H1 (cell line): ENCODE data around the gene PRKN. TPM values are rescaled to one million over a fixed set of nuclear protein-coding genes. Genes with fewer than 3 reads are reported as not detected.

ENCODE experiments used
- CTCF ChIA-PET: fragments of 300-600 bp; sonication (Branson Sonifier 250); formaldehyde crosslinking; loops from one replicate; lab custom pipeline; 2021; ENCODE audit not compliant: partially characterized antibody; lab: Charles Lee
- POLR2A ChIA-PET: fragments of 300-600 bp; sonication (Branson Sonifier 250); formaldehyde crosslinking; loops from one replicate; lab custom pipeline; 2021; ENCODE audit warnings: inconsistent platforms; ENCODE audit not compliant: partially characterized antibody; lab: Charles Lee
- DNase-seq, 2 experiments: peaks; one replicate each; pipeline versions ENCODE4 v3.0.0 to v3.0.0-alpha.2; 2010 to 2022; ENCODE audit warnings: low spot score in 2 of 2, low read depth in 1 of 2, mixed read lengths in 1 of 2
- FAIRE-seq: peaks from 2 replicates; lab custom pipeline; 2011; peaks lifted over from hg19 to GRCh38; lab: Jason Lieb, UNC
- H2AFZ ChIP-seq: 2 replicates; pipeline ENCODE4 v1.8.1; 2012; ENCODE audit warnings: low read length, inconsistent platforms
- H2AK5ac ChIP-seq: 2 replicates; pipeline ENCODE4 v1.6.1; 2013; ENCODE audit warnings: low read depth, low read length
- H2BK120ac ChIP-seq: replicated peaks from 2 replicates; pipeline ENCODE3; 2013; ENCODE audit warnings: low read depth, low read length, inconsistent platforms
- H2BK12ac ChIP-seq: 2 replicates; pipeline ENCODE4 v1.6.1; 2013; ENCODE audit warnings: low read depth, low read length
- H2BK15ac ChIP-seq: 2 replicates; pipeline ENCODE4 v1.6.1; 2013; ENCODE audit warnings: low read length
- H2BK20ac ChIP-seq: 2 replicates; pipeline ENCODE4 v1.6.1; 2013; ENCODE audit warnings: low read length
- H2BK5ac ChIP-seq: 2 replicates; pipeline ENCODE4 v1.6.1; 2013; ENCODE audit warnings: low read depth, low read length
- H3K14ac ChIP-seq: 2 replicates; pipeline ENCODE4 v1.6.1; 2013; ENCODE audit warnings: inconsistent platforms; ENCODE audit not compliant: insufficient read length
- H3K18ac ChIP-seq: 2 replicates; pipeline ENCODE4 v1.6.1; 2013; ENCODE audit warnings: low read length; ENCODE audit errors: extremely low read depth
- H3K23ac ChIP-seq: 2 replicates; pipeline ENCODE4 v1.6.1; 2013; ENCODE audit warnings: inconsistent platforms; ENCODE audit not compliant: insufficient read length
- H3K23me2 ChIP-seq: 2 replicates; pipeline ENCODE4 v1.6.1; 2013; ENCODE audit warnings: low read depth, low read length
- H3K27ac ChIP-seq: 2 replicates; pipeline ENCODE4 v1.6.1; 2011; ENCODE audit warnings: low read depth, low read length, inconsistent platforms
- H3K27me3 ChIP-seq, 4 experiments: replicated peaks in 1 of 4; 1 replicate in 1 of 4; 2 replicates in 3 of 4; pipeline versions ENCODE4 v1.6.1 to v1.8.1; 2011 to 2013; ENCODE audit warnings: low read length in 3 of 4, mild to moderate bottlenecking in 3 of 4, inconsistent platforms in 2 of 4, mixed read lengths in 2 of 4, moderate library complexity in 1 of 4; ENCODE audit not compliant: control insufficient read depth in 3 of 4, insufficient read depth in 3 of 4; ENCODE audit errors: extremely low read depth in 1 of 4
- H3K36me3 ChIP-seq, 4 experiments: 2 replicates each; pipeline versions ENCODE4 v1.6.1 to v1.8.1; 2011 to 2013; ENCODE audit warnings: mild to moderate bottlenecking in 4 of 4, low read length in 3 of 4, moderate library complexity in 2 of 4, control low read depth in 1 of 4, inconsistent platforms in 1 of 4; ENCODE audit not compliant: insufficient read depth in 4 of 4, control insufficient read depth in 2 of 4
- H3K4ac ChIP-seq: replicated peaks from 2 replicates; pipeline ENCODE3; 2013; ENCODE audit warnings: low read length, low read depth, mixed read lengths, inconsistent platforms; ENCODE audit not compliant: insufficient read length
- H3K4me1 ChIP-seq, 4 experiments: replicated peaks in 1 of 4; 1 replicate in 1 of 4; 2 replicates in 3 of 4; pipeline versions ENCODE4 v1.6.1 to v1.8.1; 2011 to 2013; ENCODE audit warnings: low read length in 3 of 4, inconsistent platforms in 2 of 4, mixed read lengths in 1 of 4; ENCODE audit not compliant: insufficient read depth in 4 of 4, control insufficient read depth in 3 of 4
- H3K4me2 ChIP-seq, 2 experiments: 2 replicates each; pipeline versions ENCODE4 v1.6.1 to v1.8.1; 2011 to 2013; ENCODE audit warnings: low read depth in 2 of 2, low read length in 2 of 2, control low read depth in 1 of 2, inconsistent platforms in 1 of 2, mild to moderate bottlenecking in 1 of 2; ENCODE audit not compliant: insufficient read depth in 1 of 2
- H3K4me3 ChIP-seq, 4 experiments: fragments of 200-600, 300-600 bp in 1 of 4; sonication (generic), shearing (Covaris generic), sonication (Bioruptor Twin) in 1 of 4; 2 replicates each; pipeline versions ENCODE4 v1.5.1 to v1.8.1; 2011 to 2016; ENCODE audit warnings: low read length in 4 of 4, low read depth in 3 of 4, control low read depth in 2 of 4, inconsistent platforms in 2 of 4, mild to moderate bottlenecking in 2 of 4, mixed read lengths in 1 of 4, moderate library complexity in 1 of 4; ENCODE audit not compliant: insufficient read depth in 2 of 4; ENCODE audit errors: extremely low read depth in 1 of 4
- H3K56ac ChIP-seq: replicated peaks from 2 replicates; pipeline ENCODE3; 2013; ENCODE audit warnings: low read depth, mild to moderate bottlenecking, mixed read lengths, low read length, inconsistent platforms; ENCODE audit not compliant: insufficient read length
- H3K79me1 ChIP-seq: 2 replicates; pipeline ENCODE4 v1.6.1; 2013; ENCODE audit warnings: low read depth, low read length, control low read depth
- H3K79me2 ChIP-seq, 2 experiments: 2 replicates each; pipeline versions ENCODE4 v1.6.1 to v1.8.1; 2012 to 2013; ENCODE audit warnings: low read length in 2 of 2, mild to moderate bottlenecking in 2 of 2, inconsistent platforms in 1 of 2; ENCODE audit not compliant: insufficient read depth in 2 of 2, control insufficient read depth in 1 of 2
- H3K9ac ChIP-seq, 4 experiments: replicated peaks in 1 of 4; 1 replicate in 1 of 4; 2 replicates in 3 of 4; pipeline versions ENCODE4 v1.6.1 to v1.8.1; 2011 to 2013; ENCODE audit warnings: low read depth in 3 of 4, low read length in 3 of 4, control low read depth in 2 of 4, mild to moderate bottlenecking in 2 of 4, moderate library complexity in 2 of 4, inconsistent platforms in 1 of 4; ENCODE audit errors: extremely low read depth in 1 of 4
- H3K9me3 ChIP-seq, 2 experiments: 2 replicates each; pipeline versions ENCODE4 v1.6.1 to v1.8.1; 2012 to 2013; ENCODE audit warnings: mild to moderate bottlenecking in 2 of 2, moderate library complexity in 2 of 2, control low read depth in 1 of 2, inconsistent platforms in 1 of 2, low read depth in 1 of 2, low read length in 1 of 2, mixed read lengths in 1 of 2; ENCODE audit not compliant: insufficient read depth in 2 of 2
- H4K20me1 ChIP-seq, 2 experiments: replicated peaks in 1 of 2; 2 replicates each; pipeline versions ENCODE3 to v1.8.1; 2011 to 2013; ENCODE audit warnings: inconsistent platforms in 2 of 2, low read length in 2 of 2, mild to moderate bottlenecking in 1 of 2; ENCODE audit not compliant: insufficient read depth in 2 of 2, control insufficient read depth in 1 of 2
- H4K5ac ChIP-seq: 2 replicates; pipeline ENCODE4 v1.6.1; 2013; ENCODE audit warnings: low read length, low read depth, mixed read lengths, inconsistent platforms; ENCODE audit not compliant: insufficient read length
- H4K8ac ChIP-seq: 2 replicates; pipeline ENCODE4 v1.8.0; 2013; ENCODE audit warnings: mild to moderate bottlenecking, moderate library complexity, low read length, inconsistent platforms; ENCODE audit not compliant: insufficient read depth; ENCODE audit errors: extremely low read depth
- H4K91ac ChIP-seq: replicated peaks from 2 replicates; pipeline ENCODE3; 2013; ENCODE audit warnings: low read length, mixed read lengths, inconsistent platforms; ENCODE audit not compliant: insufficient read length
- CREB1 ChIP-seq: IDR thresholded peaks from 2 replicates; pipeline ENCODE4 v1.6.1; 2012; ENCODE audit warnings: inconsistent platforms
- EGR1 ChIP-seq: IDR thresholded peaks from 2 replicates; pipeline ENCODE4 v1.6.1; 2011; ENCODE audit warnings: low read depth, low read length, borderline replicate concordance
- FOSL1 ChIP-seq: IDR thresholded peaks from 2 replicates; pipeline ENCODE4 v1.6.1; 2011; ENCODE audit warnings: mild to moderate bottlenecking, low read depth, low read length, moderate library complexity; ENCODE audit not compliant: insufficient read depth
- GABPA ChIP-seq: IDR thresholded peaks from 2 replicates; pipeline ENCODE4 v1.6.1; 2011; ENCODE audit warnings: mild to moderate bottlenecking, low read length, moderate library complexity, borderline replicate concordance; ENCODE audit not compliant: insufficient read depth
- JUND ChIP-seq: IDR thresholded peaks from 2 replicates; pipeline ENCODE4 v1.6.1; 2011; ENCODE audit warnings: mild to moderate bottlenecking, improper control_type of control experiment, low read length
- KDM4A ChIP-seq: IDR thresholded peaks from one replicate; pipeline ENCODE4 v1.7.1; 2012; ENCODE audit warnings: low read depth, mild to moderate bottlenecking, moderate library complexity, low read length, inconsistent platforms; ENCODE audit not compliant: severe bottlenecking
- MAFK ChIP-seq: IDR thresholded peaks from 2 replicates; pipeline ENCODE4 v1.6.1; 2012; ENCODE audit warnings: low read depth, mild to moderate bottlenecking, improper control_type of control experiment, low read length
- MAX ChIP-seq: IDR thresholded peaks from 2 replicates; pipeline ENCODE4 v1.6.1; 2012; ENCODE audit warnings: inconsistent platforms
- RBBP5 ChIP-seq: IDR thresholded peaks from 2 replicates; pipeline ENCODE4 v1.7.1; 2012; ENCODE audit warnings: low read depth, mild to moderate bottlenecking, inconsistent platforms, low read length, moderate library complexity, borderline replicate concordance
- RFX5 ChIP-seq: IDR thresholded peaks from 2 replicates; pipeline ENCODE4 v1.6.1; 2011; ENCODE audit warnings: low read depth, low read length, improper control_type of control experiment, borderline replicate concordance
- SIX5 ChIP-seq: IDR thresholded peaks from 2 replicates; pipeline ENCODE4 v1.6.1; 2011; ENCODE audit warnings: mild to moderate bottlenecking, low read depth, low read length
- SUZ12 ChIP-seq: fragments of 200-600 bp; sonication (generic); IDR thresholded peaks from 2 replicates; pipeline ENCODE4 v1.6.1; 2012; ENCODE audit warnings: mild to moderate bottlenecking, inconsistent platforms, low read length, moderate library complexity, mixed read lengths
- WGBS, 2 experiments: shearing (Covaris generic) in 1 of 2; methylation state at CpG; one replicate each; pipeline versions ENCODE4 v1.1.6 to v1.1.7; 2013 to 2015; ENCODE audit warnings: low lambda C conversion rate in 2 of 2, mixed read lengths in 2 of 2, inconsistent platforms in 1 of 2, low coverage in 1 of 2, missing lambda C conversion rate in 1 of 2; ENCODE audit not compliant: insufficient replicate concordance in 2 of 2, insufficient coverage in 1 of 2, insufficient read length in 1 of 2; ENCODE audit errors: extremely low coverage in 1 of 2, missing lambda C conversion rate in 1 of 2; 5-methylcytosine and 5-hydroxymethylcytosine counted together
- polyA plus RNA-seq, 7 experiments: library from polyadenylated mRNA; depleted of rRNA in 3 of 7; stranded (reverse) in 5 of 7; unstranded in 2 of 7; fragments of >200 nt in 5 of 7; fragments of 200-250 nt in 2 of 7; gene quantifications; 1 replicate in 5 of 7; 2 replicates in 1 of 7; 4 replicates in 1 of 7; pipeline versions ENCODE4 v1.2.1 to v1.2.3, GENCODE V29; 2011 to 2013; ENCODE audit warnings: missing spikeins in 2 of 7, mixed read lengths in 2 of 7
- total RNA-seq: library from RNA; stranded (reverse); fragmentation: NEBNext Ultra II Directional; extraction: Animal tissue kit (Norgen Biotek cat#: 25700); gene quantifications from 2 replicates; pipeline ENCODE4 v1.2.1, GENCODE V29; 2021

Gene PRKN
- total and polyA plus RNA-seq, 2 of the 8 experiments (the other 6 are each of a cell fraction or from before 2014, with no cell fraction given) = 0.13 to 0.29 TPM

DNA sequence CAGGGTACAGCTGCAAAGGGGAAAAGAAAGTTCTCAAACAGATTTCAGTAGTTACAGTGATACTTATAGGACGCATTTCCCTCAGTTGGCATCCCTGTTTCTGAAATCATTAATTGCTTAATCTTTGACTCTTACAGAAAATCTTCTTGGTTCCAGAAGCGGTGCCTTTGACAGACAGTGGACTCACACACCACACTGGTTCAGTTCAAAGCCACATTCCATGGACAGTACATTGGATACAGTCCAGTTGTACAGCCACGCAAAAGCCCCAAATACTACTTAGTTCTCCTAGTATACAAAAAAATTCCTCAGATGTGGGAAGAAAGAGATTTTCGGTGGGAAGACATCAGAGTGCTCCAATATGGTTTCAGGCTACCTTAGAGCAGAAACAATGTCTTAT, 460.4 kb downstream of the PRKN start:
- 97% methylated on average over 4 of the region's 4 CpGs; no CpG with 5 or more reads in 1 of the 2 experiments for WGBS, 2 experiments
- Histone ChIP-seq H3K79me1 (no peaks in the 10 kb centered on the region), H2BK15ac (no peak overlapping the region), H3K4ac (no peak overlapping the region), H3K36me3 (no peaks in the 10 kb centered on the region), H3K18ac (no peak overlapping the region), H2BK5ac (no peak overlapping the region), H3K9me3 (no peaks in the 10 kb centered on the region), H3K4me3 (no peak overlapping the region), H3K27me3 (no peaks in the 10 kb centered on the region), H4K8ac (no peak overlapping the region), H4K5ac (no peak overlapping the region), H3K14ac (no peak overlapping the region), H2BK20ac (no peak overlapping the region), H3K9ac (no peak overlapping the region), H4K91ac (no peak overlapping the region), H3K4me2 (no peak overlapping the region), H3K79me2 (no peaks in the 10 kb centered on the region), H4K20me1 (no peaks in the 10 kb centered on the region), H2BK12ac (no peak overlapping the region), H3K27ac (no peak overlapping the region), H3K4me1 (peaks cover 0 to 4% (median 3%) of the 10 kb centered on the region in 4 experiments; a peak in 3 of 7 replicates), H3K23ac (no peak overlapping the region), H2BK120ac (no peak overlapping the region), H3K56ac (no peak overlapping the region), H2AFZ (no peak overlapping the region), H3K23me2 (no peaks in the 10 kb centered on the region), H2AK5ac (no peak overlapping the region)
- FAIRE-seq = no peak
- TF ChIP-seq SIX5 (no peak), RBBP5 (no peak), SUZ12 (no peak), EGR1 (no peak), JUND (no peak), CREB1 (no peak), FOSL1 (no peak), KDM4A (no peak), MAX (no peak), RFX5 (no peak), MAFK (no peak), GABPA (no peak)
- CTCF ChIA-PET = no interaction called here
- no peak for DNase-seq
- POLR2A ChIA-PET = no interaction called here
